ENCODE measurements around the gene ANKRD13A. TPM values are rescaled to one million over a fixed set of nuclear protein-coding genes. Genes with fewer than 3 reads are reported as not detected.
"Not testable (repeated sequence)": the region's sequence is repeated elsewhere in the genome, so short reads cannot be mapped to it uniquely, and the experiment has no call there.

The ANKRD13A gene
- total RNA-seq, 4 donors from 2014 or later: 13.1 to 54.3 (median 37.7) TPM

GRCh38 chr12:110006115-110006514 is 6.9 kb downstream of the ANKRD13A start:
- TF ChIP-seq POLR2A (IDR thresholded peaks at IDR 0.05): no peak
- TF ChIP-seq, protein P1, sequence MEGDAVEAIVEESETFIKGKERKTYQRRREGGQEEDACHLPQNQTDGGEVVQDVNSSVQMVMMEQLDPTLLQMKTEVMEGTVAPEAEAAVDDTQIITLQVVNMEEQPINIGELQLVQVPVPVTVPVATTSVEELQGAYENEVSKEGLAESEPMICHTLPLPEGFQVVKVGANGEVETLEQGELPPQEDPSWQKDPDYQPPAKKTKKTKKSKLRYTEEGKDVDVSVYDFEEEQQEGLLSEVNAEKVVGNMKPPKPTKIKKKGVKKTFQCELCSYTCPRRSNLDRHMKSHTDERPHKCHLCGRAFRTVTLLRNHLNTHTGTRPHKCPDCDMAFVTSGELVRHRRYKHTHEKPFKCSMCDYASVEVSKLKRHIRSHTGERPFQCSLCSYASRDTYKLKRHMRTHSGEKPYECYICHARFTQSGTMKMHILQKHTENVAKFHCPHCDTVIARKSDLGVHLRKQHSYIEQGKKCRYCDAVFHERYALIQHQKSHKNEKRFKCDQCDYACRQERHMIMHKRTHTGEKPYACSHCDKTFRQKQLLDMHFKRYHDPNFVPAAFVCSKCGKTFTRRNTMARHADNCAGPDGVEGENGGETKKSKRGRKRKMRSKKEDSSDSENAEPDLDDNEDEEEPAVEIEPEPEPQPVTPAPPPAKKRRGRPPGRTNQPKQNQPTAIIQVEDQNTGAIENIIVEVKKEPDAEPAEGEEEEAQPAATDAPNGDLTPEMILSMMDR (IDR thresholded peaks at IDR 0.05): no peak
- Histone ChIP-seq H3K4me3 (no peak overlapping the region), H3K9me3 (no peaks in the 10 kb centered on the region), H3K36me3 (no peaks in the 10 kb centered on the region), H3K4me1 (no peaks in the 10 kb centered on the region), H3K27ac (no peak overlapping the region), H3K27me3 (no peaks in the 10 kb centered on the region)
- intact Hi-C loops (cut with DNase I; ENCODE audit: low total_unique reads): no loop called here
- no peak for DNase-seq

GRCh38 chr12:110007881-110008280 is 8.7 kb downstream of the ANKRD13A start:
- no peaks in the 10 kb centered on the region for H3K9me3 ChIP-seq
- H3K27ac ChIP-seq: no peak overlapping the region
- H3K4me3 ChIP-seq: no peak overlapping the region
- no peaks in the 10 kb centered on the region for H3K27me3 ChIP-seq
- H3K36me3 ChIP-seq: no peaks in the 10 kb centered on the region
- TF ChIP-seq, protein P1 (IDR thresholded peaks at IDR 0.05): no peak
- TF ChIP-seq POLR2A (IDR thresholded peaks at IDR 0.05): no peak
- no peaks in the 10 kb centered on the region for H3K4me1 ChIP-seq
- DNase-seq: no peak
- intact Hi-C loops (cut with DNase I; ENCODE audit: low total_unique reads): no loop called here

DNA sequence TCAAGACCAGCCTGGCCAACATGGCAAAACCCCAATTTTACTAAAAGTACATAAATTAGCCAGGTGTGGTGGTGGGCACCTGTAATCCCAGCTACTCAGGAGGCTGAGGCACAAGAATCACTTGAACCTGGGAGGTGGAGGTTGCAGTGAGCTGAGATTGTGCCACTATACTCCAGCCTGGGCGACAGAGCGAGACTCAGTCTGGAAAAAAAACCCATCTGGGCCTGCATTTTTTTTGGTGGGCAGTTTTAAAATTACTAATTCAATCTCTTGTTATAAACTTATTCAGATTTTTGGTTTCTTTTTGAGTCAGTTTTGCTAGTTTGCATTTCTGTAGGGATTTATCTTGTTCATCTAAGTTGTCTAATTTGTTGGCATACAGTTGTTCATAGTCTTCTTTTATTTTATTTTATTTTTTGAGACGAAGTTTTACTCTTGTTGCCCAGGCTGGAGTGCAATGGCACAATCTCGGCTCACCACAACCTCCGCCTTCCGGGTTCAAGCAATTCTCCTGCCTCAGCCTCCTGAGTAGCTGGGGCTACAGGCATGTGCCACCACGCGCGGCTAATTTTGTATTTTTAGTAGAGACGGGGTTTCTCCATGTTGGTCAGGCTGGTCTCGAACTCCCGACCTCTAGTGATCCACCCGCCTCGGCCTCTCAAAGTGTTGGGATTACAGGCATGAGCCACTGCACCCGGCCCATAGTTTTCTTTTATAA is 9.6 kb downstream of the ANKRD13A start:
- DNase-seq; H3K27me3 ChIP-seq; H3K4me3 ChIP-seq; H3K4me1 ChIP-seq; H3K36me3 ChIP-seq; intact Hi-C loops (cut with DNase I; ENCODE audit: low total_unique reads); H3K9me3 ChIP-seq; H3K27ac ChIP-seq: not testable (repeated sequence)

- intact Hi-C loops (cut with DNase I; ENCODE audit: low total_unique reads): no loop called here
- Histone ChIP-seq H3K4me3 (no peak overlapping the region), H3K27me3 (no peaks in the 10 kb centered on the region), H3K27ac (no peak overlapping the region), H3K4me1 (no peaks in the 10 kb centered on the region), H3K9me3 (no peaks in the 10 kb centered on the region), H3K36me3 (no peaks in the 10 kb centered on the region)
- TF ChIP-seq, protein P1 (IDR thresholded peaks at IDR 0.05): no peak
- no peak for TF ChIP-seq POLR2A (IDR thresholded peaks at IDR 0.05)
- DNase-seq: no peak
These were observed 11.9 kb downstream of the ANKRD13A start for GRCh38 chr12:110010853-110011723.

- Histone ChIP-seq H3K4me1 (no peaks in the 10 kb centered on the region), H3K27me3 (no peaks in the 10 kb centered on the region), H3K36me3 (no peaks in the 10 kb centered on the region), H3K27ac (no peak overlapping the region), H3K4me3 (no peak overlapping the region), H3K9me3 (no peaks in the 10 kb centered on the region)
- DNase-seq: no peak
- TF ChIP-seq, protein P1 (IDR thresholded peaks at IDR 0.05): no peak
- TF ChIP-seq POLR2A (IDR thresholded peaks at IDR 0.05): no peak
- intact Hi-C loops (cut with DNase I; ENCODE audit: low total_unique reads): no loop called here
These were observed 12.9 kb downstream of the ANKRD13A start for GRCh38 chr12:110012137-110012536.
